Measurements from ENCODE around the gene LIMCH1.

- TF ChIP-seq, protein P1, sequence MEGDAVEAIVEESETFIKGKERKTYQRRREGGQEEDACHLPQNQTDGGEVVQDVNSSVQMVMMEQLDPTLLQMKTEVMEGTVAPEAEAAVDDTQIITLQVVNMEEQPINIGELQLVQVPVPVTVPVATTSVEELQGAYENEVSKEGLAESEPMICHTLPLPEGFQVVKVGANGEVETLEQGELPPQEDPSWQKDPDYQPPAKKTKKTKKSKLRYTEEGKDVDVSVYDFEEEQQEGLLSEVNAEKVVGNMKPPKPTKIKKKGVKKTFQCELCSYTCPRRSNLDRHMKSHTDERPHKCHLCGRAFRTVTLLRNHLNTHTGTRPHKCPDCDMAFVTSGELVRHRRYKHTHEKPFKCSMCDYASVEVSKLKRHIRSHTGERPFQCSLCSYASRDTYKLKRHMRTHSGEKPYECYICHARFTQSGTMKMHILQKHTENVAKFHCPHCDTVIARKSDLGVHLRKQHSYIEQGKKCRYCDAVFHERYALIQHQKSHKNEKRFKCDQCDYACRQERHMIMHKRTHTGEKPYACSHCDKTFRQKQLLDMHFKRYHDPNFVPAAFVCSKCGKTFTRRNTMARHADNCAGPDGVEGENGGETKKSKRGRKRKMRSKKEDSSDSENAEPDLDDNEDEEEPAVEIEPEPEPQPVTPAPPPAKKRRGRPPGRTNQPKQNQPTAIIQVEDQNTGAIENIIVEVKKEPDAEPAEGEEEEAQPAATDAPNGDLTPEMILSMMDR (IDR thresholded peaks at IDR 0.05), result no peak
- no peak for TF ChIP-seq POLR2A (IDR thresholded peaks at IDR 0.05)
These were observed 35.0 kb downstream of the LIMCH1 start for GRCh38 chr4:41572956-41573355.
